BJ (cell line): ENCODE measurements around the gene MFAP3. TPM values are rescaled to one million over a fixed set of nuclear protein-coding genes. Genes with fewer than 3 reads are reported as not detected.

Experiments
- CTCF ChIA-PET: fragments of 350-600 bp; formaldehyde crosslinking; extraction: SDS; loops from one replicate; lab custom pipeline; 2021; ENCODE audit warnings: antibody characterized with exemption, inconsistent platforms; lab: Yijun Ruan, JAX
- POLR2A ChIA-PET: fragments of 300-600 bp; sonication (Branson Sonifier 250); formaldehyde crosslinking; extraction: SDS; loops from one replicate; lab custom pipeline; 2021; ENCODE audit warnings: antibody characterized with exemption; lab: Charles Lee
- DNase-seq: peaks from one replicate; pipeline ENCODE4 v3.0.0-alpha.2; 2011; ENCODE audit warnings: low read depth
- H3K27me3 ChIP-seq: 2 replicates; pipeline ENCODE4 v1.6.0; 2011; ENCODE audit warnings: low read length; ENCODE audit not compliant: control insufficient read depth, insufficient read depth
- H3K36me3 ChIP-seq: 2 replicates; pipeline ENCODE4 v1.5.1; 2011; ENCODE audit warnings: low read length; ENCODE audit not compliant: control insufficient read depth, insufficient read depth
- H3K4me3 ChIP-seq: 2 replicates; pipeline ENCODE4 v1.5.1; 2011; ENCODE audit warnings: low read depth, mild to moderate bottlenecking, control low read depth, low read length
- polyA plus RNA-seq: library from polyadenylated mRNA; depleted of rRNA; stranded (reverse); fragments of >200 nt; gene quantifications from 2 replicates; pipeline ENCODE4 v1.2.3, GENCODE V29; 2011; rRNA removed
- TF ChIP-seq, protein P1 (sequence below): IDR thresholded peaks from 2 replicates; pipeline ENCODE4 v1.5.1; 2011; ENCODE audit warnings: low read depth, mild to moderate bottlenecking, control low read depth, inconsistent platforms, low read length, moderate library complexity; ENCODE audit not compliant: insufficient read depth

Gene MFAP3
- polyA plus RNA-seq, 1 experiment, result 24.5 TPM

DNA sequence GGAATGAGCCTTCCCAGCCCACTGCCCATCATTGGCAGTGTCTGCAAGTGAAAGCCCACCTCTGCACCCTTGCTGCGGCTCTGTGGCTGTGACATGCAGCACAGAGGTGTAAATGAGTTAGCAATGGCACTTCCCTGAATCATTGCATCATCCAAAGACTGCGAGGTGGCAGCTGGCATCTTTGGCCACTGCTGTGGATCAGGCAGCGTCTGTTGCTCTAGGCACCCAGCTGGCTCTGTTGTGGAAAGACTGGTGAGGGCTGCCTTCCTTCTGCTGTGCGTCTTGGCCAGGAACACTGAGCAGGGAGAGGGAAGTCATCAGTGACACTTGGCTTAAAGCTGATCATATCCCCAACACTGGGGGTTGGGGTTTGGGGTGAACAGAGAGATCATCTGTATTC is 64.5 kb downstream of the MFAP3 start:
- POLR2A ChIA-PET, result no interaction called here
- Histone ChIP-seq H3K36me3 (no peaks in the 10 kb centered on the region), H3K27me3 (peaks cover 5% of the 10 kb centered on the region; the same call in 1 of the 2 replicates), H3K4me3 (no peak overlapping the region)
- TF ChIP-seq, protein P1, sequence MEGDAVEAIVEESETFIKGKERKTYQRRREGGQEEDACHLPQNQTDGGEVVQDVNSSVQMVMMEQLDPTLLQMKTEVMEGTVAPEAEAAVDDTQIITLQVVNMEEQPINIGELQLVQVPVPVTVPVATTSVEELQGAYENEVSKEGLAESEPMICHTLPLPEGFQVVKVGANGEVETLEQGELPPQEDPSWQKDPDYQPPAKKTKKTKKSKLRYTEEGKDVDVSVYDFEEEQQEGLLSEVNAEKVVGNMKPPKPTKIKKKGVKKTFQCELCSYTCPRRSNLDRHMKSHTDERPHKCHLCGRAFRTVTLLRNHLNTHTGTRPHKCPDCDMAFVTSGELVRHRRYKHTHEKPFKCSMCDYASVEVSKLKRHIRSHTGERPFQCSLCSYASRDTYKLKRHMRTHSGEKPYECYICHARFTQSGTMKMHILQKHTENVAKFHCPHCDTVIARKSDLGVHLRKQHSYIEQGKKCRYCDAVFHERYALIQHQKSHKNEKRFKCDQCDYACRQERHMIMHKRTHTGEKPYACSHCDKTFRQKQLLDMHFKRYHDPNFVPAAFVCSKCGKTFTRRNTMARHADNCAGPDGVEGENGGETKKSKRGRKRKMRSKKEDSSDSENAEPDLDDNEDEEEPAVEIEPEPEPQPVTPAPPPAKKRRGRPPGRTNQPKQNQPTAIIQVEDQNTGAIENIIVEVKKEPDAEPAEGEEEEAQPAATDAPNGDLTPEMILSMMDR, result no peak
- CTCF ChIA-PET, result no interaction called here
- DNase-seq, result no peak

Other genes with a start within 250 kb of the MFAP3 start
- gene FAM114A2, start 57 bp upstream of the MFAP3 start, polyA plus RNA-seq, result 12.1 and 21.3 TPM in 2 replicates
- 161 and 203 TPM in 2 replicates for gene GALNT10, start 151.8 kb downstream of the MFAP3 start, polyA plus RNA-seq